HUES48 (cell line): ENCODE data around the gene DMD.

ENCODE experiments used
- H3K27ac ChIP-seq: one replicate; pipeline ENCODE4 v1.7.0; 2013; ENCODE audit warnings: low read depth, low read length, inconsistent platforms
- H3K27me3 ChIP-seq: 2 replicates; pipeline ENCODE4 v1.6.1; 2013; ENCODE audit warnings: mild to moderate bottlenecking, low read length; ENCODE audit not compliant: control insufficient read depth, insufficient read depth
- H3K36me3 ChIP-seq: 2 replicates; pipeline ENCODE4 v1.6.1; 2013; ENCODE audit warnings: low read length; ENCODE audit not compliant: control insufficient read depth, insufficient read depth
- H3K4me1 ChIP-seq: 2 replicates; pipeline ENCODE4 v1.6.1; 2013; ENCODE audit warnings: mild to moderate bottlenecking, low read length; ENCODE audit not compliant: control insufficient read depth, insufficient read depth
- H3K4me3 ChIP-seq: 2 replicates; pipeline ENCODE4 v1.5.1; 2013; ENCODE audit warnings: mild to moderate bottlenecking, low read depth, low read length
- H3K9ac ChIP-seq: 2 replicates; pipeline ENCODE4 v1.6.1; 2013; ENCODE audit warnings: mild to moderate bottlenecking, low read depth, low read length, moderate library complexity
- H3K9me3 ChIP-seq: 2 replicates; pipeline ENCODE4 v1.6.1; 2013; ENCODE audit warnings: low read length; ENCODE audit not compliant: control insufficient read depth, insufficient read depth

DMD gene

GRCh38 chrX:31805781-31806180, 1405.6 kb downstream of the DMD start:
- Histone ChIP-seq H3K9me3 (no peaks in the 10 kb centered on the region), H3K9ac (no peak overlapping the region), H3K36me3 (no peaks in the 10 kb centered on the region), H3K27me3 (no peaks in the 10 kb centered on the region), H3K4me3 (no peak overlapping the region), H3K4me1 (peaks cover 8% of the 10 kb centered on the region), H3K27ac (no peak overlapping the region)

- Histone ChIP-seq H3K9me3 (no peaks in the 10 kb centered on the region), H3K4me3 (no peak overlapping the region), H3K9ac (no peak overlapping the region), H3K27me3 (no peaks in the 10 kb centered on the region), H3K4me1 (no peaks in the 10 kb centered on the region), H3K27ac (no peak overlapping the region), H3K36me3 (no peaks in the 10 kb centered on the region)
These were observed 1411.1 kb downstream of the DMD start for GRCh38 chrX:31800219-31800618.

- Histone ChIP-seq H3K9ac (no peak overlapping the region), H3K27me3 (no peaks in the 10 kb centered on the region), H3K36me3 (no peaks in the 10 kb centered on the region), H3K4me3 (no peak overlapping the region), H3K9me3 (no peaks in the 10 kb centered on the region), H3K27ac (no peak overlapping the region), H3K4me1 (no peaks in the 10 kb centered on the region)
These were observed 1414.7 kb downstream of the DMD start for GRCh38 chrX:31796624-31797023.

DNA sequence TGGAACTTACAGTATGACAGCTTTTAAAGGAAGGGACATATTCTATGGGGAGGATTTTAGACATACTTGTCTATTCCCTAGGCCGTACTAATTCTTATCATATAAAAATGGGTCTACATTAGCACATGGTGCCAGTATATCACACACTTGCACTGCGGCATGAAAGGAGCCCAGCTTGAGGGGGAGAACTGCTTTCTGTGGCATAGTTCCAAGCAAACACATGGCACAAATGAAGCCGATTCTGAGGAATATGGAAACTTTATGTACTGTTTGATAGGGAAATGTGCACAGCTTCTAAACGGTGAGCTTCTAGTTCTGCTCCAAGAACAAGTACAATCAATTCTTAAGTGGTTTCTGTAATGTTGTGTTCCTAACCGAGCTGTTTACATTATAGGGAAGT, 1463.9 kb downstream of the DMD start:
- H3K4me3 ChIP-seq, result no peak overlapping the region
- H3K36me3 ChIP-seq, result no peaks in the 10 kb centered on the region
- H3K4me1 ChIP-seq, result peaks cover 14% of the 10 kb centered on the region
- H3K9me3 ChIP-seq, result no peaks in the 10 kb centered on the region
- H3K9ac ChIP-seq, result no peak overlapping the region
- H3K27ac ChIP-seq, result no peak overlapping the region
- no peaks in the 10 kb centered on the region for H3K27me3 ChIP-seq

DNA sequence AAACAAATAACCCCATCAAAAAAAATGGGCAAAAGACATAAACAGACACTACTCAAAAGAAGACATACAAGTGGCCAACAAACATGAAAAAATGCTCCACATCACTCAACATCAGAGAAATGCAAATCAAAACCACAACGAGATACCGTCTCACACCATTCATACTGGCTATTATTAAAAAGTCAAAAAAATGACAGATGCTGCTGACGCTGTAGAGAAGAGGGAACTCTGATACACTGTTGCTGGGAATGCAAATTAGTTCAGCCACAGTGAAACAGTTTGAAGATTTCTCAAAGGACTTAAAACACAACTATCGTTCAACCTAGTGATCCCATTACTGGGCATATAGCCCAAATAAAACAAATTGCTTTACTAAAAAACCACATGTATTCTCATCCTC, 1468.3 kb downstream of the DMD start:
- H3K36me3 ChIP-seq, result no peaks in the 10 kb centered on the region
- H3K9ac ChIP-seq, result no peak overlapping the region
- peaks cover 5% of the 10 kb centered on the region; the same call in 1 of the 2 replicates for H3K4me1 ChIP-seq
- H3K9me3 ChIP-seq, result no peaks in the 10 kb centered on the region
- no peak overlapping the region for H3K4me3 ChIP-seq
- H3K27me3 ChIP-seq, result no peaks in the 10 kb centered on the region
- no peak overlapping the region for H3K27ac ChIP-seq

DNA sequence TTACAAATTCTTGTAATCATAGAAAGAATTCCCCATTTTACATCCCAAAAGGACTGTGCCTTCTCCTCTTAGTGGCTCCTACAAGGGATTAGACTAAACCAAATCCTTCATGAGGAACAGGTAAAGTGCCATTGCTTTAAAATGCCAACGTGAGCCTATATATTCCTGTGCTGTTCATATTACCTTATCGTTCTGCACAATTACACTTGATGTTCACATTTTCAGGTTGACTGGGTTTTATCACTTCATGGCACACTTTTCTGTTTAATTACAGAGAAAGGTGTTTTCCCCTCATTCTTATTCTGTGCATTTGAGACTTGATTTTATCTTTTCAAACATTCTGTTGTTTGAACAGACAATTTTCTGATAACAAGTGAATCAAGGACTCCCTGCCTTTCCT, 1493.9 kb downstream of the DMD start:
- H3K4me1 ChIP-seq, result no peaks in the 10 kb centered on the region
- H3K9me3 ChIP-seq, result no peaks in the 10 kb centered on the region
- no peak overlapping the region for H3K4me3 ChIP-seq
- no peaks in the 10 kb centered on the region for H3K36me3 ChIP-seq
- H3K27me3 ChIP-seq, result no peaks in the 10 kb centered on the region
- H3K9ac ChIP-seq, result no peak overlapping the region
- H3K27ac ChIP-seq, result no peak overlapping the region

DNA sequence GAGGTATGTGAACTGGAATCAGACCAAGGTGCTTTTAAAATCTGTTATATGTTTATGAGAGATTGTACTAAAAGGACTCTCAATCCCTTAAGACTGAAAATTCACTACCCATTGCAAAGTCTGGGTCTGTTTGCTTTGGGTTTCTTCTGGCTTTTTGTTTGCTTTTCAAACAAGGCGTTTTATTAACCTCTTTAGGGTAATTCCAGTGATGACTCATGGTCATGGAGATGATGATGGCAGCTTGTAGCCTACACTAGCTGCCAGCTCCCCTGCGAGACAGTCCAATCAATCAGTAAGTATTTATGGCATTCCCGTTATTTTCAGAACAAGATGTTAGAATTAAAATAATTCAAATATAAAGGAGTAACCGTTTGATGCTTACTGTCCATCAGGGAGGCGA, 1495.7 kb downstream of the DMD start:
- no peaks in the 10 kb centered on the region for H3K27me3 ChIP-seq
- H3K36me3 ChIP-seq, result no peaks in the 10 kb centered on the region
- H3K4me3 ChIP-seq, result no peak overlapping the region
- no peak overlapping the region for H3K27ac ChIP-seq
- H3K4me1 ChIP-seq, result no peaks in the 10 kb centered on the region
- H3K9me3 ChIP-seq, result no peaks in the 10 kb centered on the region
- H3K9ac ChIP-seq, result no peak overlapping the region

- H3K27me3 ChIP-seq, result no peaks in the 10 kb centered on the region
- H3K4me3 ChIP-seq, result no peak overlapping the region
- no peaks in the 10 kb centered on the region for H3K36me3 ChIP-seq
These were observed 1496.6 kb downstream of the DMD start for GRCh38 chrX:31714797-31715196.

DNA sequence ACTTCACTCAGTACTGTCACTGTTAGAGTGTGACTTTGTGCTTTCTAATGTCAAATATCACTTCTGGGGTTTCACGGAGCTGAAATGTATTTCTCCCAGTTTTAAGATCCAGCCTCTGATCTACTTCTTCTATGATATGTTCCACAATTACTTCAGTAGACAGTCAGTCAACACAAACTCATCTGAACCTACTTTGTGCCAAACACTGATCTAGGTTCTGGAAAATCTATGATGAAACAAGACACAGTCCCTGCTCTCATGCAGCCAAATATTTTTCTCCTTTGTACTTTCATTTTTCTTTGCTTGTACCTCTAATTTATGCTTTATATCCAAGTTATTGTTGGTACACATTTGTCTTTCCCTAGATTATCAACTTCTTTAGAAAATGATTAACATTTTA, 1498.2 kb downstream of the DMD start:
- Histone ChIP-seq H3K9ac (no peak overlapping the region), H3K36me3 (no peaks in the 10 kb centered on the region), H3K27ac (no peak overlapping the region), H3K27me3 (no peaks in the 10 kb centered on the region), H3K9me3 (no peaks in the 10 kb centered on the region), H3K4me3 (no peak overlapping the region), H3K4me1 (no peaks in the 10 kb centered on the region)

More at GRCh38 chrX:31714797-31715196, 1496.6 kb downstream of the DMD start:
- Histone ChIP-seq H3K27ac (no peak overlapping the region), H3K9ac (no peak overlapping the region), H3K9me3 (no peaks in the 10 kb centered on the region), H3K4me1 (no peaks in the 10 kb centered on the region)

DNA sequence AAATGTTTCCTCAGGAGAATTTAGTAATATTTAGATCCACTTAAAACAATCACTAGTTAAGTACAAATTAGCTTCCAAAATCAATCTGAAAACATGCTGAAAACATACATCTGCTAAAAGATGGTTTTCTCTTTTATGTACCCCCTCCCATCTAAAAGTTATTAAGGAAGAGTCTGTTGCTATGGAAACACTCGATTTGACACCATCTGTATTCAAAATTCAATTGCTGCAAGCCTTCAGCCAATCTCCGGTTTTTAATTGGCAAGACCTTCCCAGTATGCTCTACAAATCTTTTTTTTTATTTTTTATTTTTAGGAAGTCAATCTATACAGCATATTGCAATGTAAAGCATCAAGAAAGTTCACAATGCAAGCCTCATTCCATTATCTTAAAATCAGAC, 1500.2 kb downstream of the DMD start:
- no peak overlapping the region for H3K4me3 ChIP-seq
- H3K4me1 ChIP-seq, result no peaks in the 10 kb centered on the region
- no peaks in the 10 kb centered on the region for H3K36me3 ChIP-seq
- no peak overlapping the region for H3K9ac ChIP-seq
- no peak overlapping the region for H3K27ac ChIP-seq
- H3K9me3 ChIP-seq, result no peaks in the 10 kb centered on the region
- H3K27me3 ChIP-seq, result no peaks in the 10 kb centered on the region

GRCh38 chrX:31708116-31708515, 1503.2 kb downstream of the DMD start:
- H3K27me3 ChIP-seq, result no peaks in the 10 kb centered on the region
- no peaks in the 10 kb centered on the region for H3K9me3 ChIP-seq
- no peaks in the 10 kb centered on the region for H3K4me1 ChIP-seq
- H3K27ac ChIP-seq, result no peak overlapping the region
- no peak overlapping the region for H3K4me3 ChIP-seq
- H3K36me3 ChIP-seq, result no peaks in the 10 kb centered on the region
- no peak overlapping the region for H3K9ac ChIP-seq

GRCh38 chrX:31706466-31706865, 1504.9 kb downstream of the DMD start:
- H3K4me1 ChIP-seq, result peaks cover 8% of the 10 kb centered on the region; the same call in 1 of the 2 replicates
- H3K4me3 ChIP-seq, result no peak overlapping the region
- H3K9ac ChIP-seq, result no peak overlapping the region
- H3K27me3 ChIP-seq, result no peaks in the 10 kb centered on the region
- H3K27ac ChIP-seq, result no peak overlapping the region
- no peaks in the 10 kb centered on the region for H3K9me3 ChIP-seq
- H3K36me3 ChIP-seq, result no peaks in the 10 kb centered on the region
